ENCODE measurements around the gene SHISA9. TPM values are rescaled to one million over a fixed set of nuclear protein-coding genes. Genes with fewer than 3 reads are reported as not detected.

Gene SHISA9
- polyA plus RNA-seq, 1 of the 3 experiments (the other 2 are of a cell fraction): 0.02 TPM

- Histone ChIP-seq H3K4me2 (no peak overlapping the region), H4K20me1 (ENCODE audit: insufficient read depth) (no peaks in the 10 kb centered on the region), H3K4me3 (ENCODE audit: low read depth in 2 of 2, low read length in 1 of 2) (no peak overlapping the region), H3K36me3 (replicated peaks in 1 of 2; ENCODE audit: control insufficient read depth in 1 of 2, insufficient read depth in 2 of 2, low read length in 1 of 2) (no peaks in the 10 kb centered on the region), H3K9ac (no peak overlapping the region), H2AFZ (ENCODE audit: low read depth) (no peak overlapping the region), H3K9me2 (no peaks in the 10 kb centered on the region), H3K27me3 (ENCODE audit: insufficient read depth) (no peaks in the 10 kb centered on the region), H3K79me2 (ENCODE audit: insufficient read depth) (no peaks in the 10 kb centered on the region), H3F3A (replicated peaks; ENCODE audit: insufficient read depth) (no peaks in the 10 kb centered on the region), H3K27ac (ENCODE audit: low read depth in 2 of 2, low read length in 1 of 2) (no peak overlapping the region), H3K9me3 (no peaks in the 10 kb centered on the region), H3K4me1 (ENCODE audit: control insufficient read depth in 1 of 2, insufficient read depth in 2 of 2, low read depth in 1 of 2, low read length in 1 of 2) (no peaks in the 10 kb centered on the region)
- POLR2A ChIA-PET: no interaction called here
- TF ChIP-seq JUND (IDR thresholded peaks at IDR 0.05): no peak
- no peak for TF ChIP-seq MEF2A (IDR thresholded peaks at IDR 0.05; ENCODE audit: borderline replicate concordance, low read depth)
- TF ChIP-seq MAX (IDR thresholded peaks at IDR 0.05; ENCODE audit: low read depth): no peak
- TF ChIP-seq FOXM1 (IDR thresholded peaks at IDR 0.05; ENCODE audit: low read depth): no peak
- TF ChIP-seq SMC3 (IDR thresholded peaks at IDR 0.05; ENCODE audit: low read depth, low read length): no peak
- no peak for TF ChIP-seq FOSL2 (IDR thresholded peaks at IDR 0.05; ENCODE audit: borderline replicate concordance, low read depth)
- TF ChIP-seq RAD21 (IDR thresholded peaks at IDR 0.05; ENCODE audit: low read length): no peak
- no peak for TF ChIP-seq NFIC (IDR thresholded peaks at IDR 0.05; ENCODE audit: borderline replicate concordance)
- no peak for TF ChIP-seq NRF1 (IDR thresholded peaks at IDR 0.05; ENCODE audit: low read depth, low read length)
- no peak for TF ChIP-seq CHD2 (IDR thresholded peaks at IDR 0.05; ENCODE audit: low read length, partially characterized antibody)
- no peak for TF ChIP-seq MXI1 (IDR thresholded peaks at IDR 0.05; ENCODE audit: low read depth, low read length)
- no peak for TF ChIP-seq CTCF (IDR thresholded peaks at IDR 0.05)
- no peak for TF ChIP-seq REST (IDR thresholded peaks at IDR 0.05; ENCODE audit: low read depth, low read length)
- TF ChIP-seq SIN3A (IDR thresholded peaks at IDR 0.05; ENCODE audit: borderline replicate concordance, low read depth, low read length): no peak
- 60% methylated on average over 4 of the region's 4 CpGs for WGBS (ENCODE audit: low lambda C conversion rate)
- CTCF ChIA-PET: no interaction called here
- no peak for DNase-seq
These were observed 22.4 kb upstream of the SHISA9 start for GRCh38 chr16:12878973-12879372.

Data from SK-N-SH (cell line).